Activated CD8-positive, alpha-beta memory T cell treated with anti-CD3 and anti-CD28 coated beads for 36 hours (primary cell): ENCODE results near the gene PTBP1. TPM values are rescaled to one million over a fixed set of nuclear protein-coding genes. Genes with fewer than 3 reads are reported as not detected.

Experiments used
- CTCF ChIA-PET: fragments of 350-600 bp; sonication (Branson Sonifier 250); formaldehyde crosslinking; loops from one replicate; lab custom pipeline; 2021; ENCODE audit warnings: antibody characterized with exemption; lab: Charles Lee
- POLR2A ChIA-PET: fragments of 350-600 bp; sonication (Branson Sonifier 250); formaldehyde crosslinking; loops from one replicate; lab custom pipeline; 2021; ENCODE audit warnings: antibody characterized with exemption; lab: Charles Lee
- total RNA-seq, 2 experiments: library from RNA; stranded (reverse); gene quantifications; one replicate each; pipeline ENCODE4 v1.2.3, GENCODE V29; 2021

PTBP1 gene
- total RNA-seq, 2 experiments from 2014 or later: 872 to 908 TPM

DNA sequence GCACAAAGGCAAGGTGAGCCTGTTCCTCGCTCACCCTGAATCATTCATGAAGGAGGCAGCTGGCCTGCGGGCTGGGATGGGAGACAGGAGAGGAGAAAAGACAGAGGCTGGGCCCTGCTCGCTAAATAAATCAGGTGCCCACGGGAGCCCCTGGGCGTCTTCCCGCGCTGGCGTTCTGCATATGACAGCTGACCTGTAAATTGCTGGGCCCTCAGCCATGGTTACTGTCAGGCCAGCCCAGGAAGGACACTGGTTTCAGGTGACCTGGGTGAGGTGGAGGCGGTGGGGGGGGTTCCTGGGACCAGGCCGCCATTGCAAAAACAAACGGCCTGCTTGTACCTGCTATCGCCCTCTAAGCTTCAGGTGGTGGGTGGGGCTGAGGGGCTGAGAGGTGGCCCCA is 3.4 kb upstream of the PTBP1 start:
- POLR2A ChIA-PET: no interaction called here
- CTCF ChIA-PET: no interaction called here

DNA sequence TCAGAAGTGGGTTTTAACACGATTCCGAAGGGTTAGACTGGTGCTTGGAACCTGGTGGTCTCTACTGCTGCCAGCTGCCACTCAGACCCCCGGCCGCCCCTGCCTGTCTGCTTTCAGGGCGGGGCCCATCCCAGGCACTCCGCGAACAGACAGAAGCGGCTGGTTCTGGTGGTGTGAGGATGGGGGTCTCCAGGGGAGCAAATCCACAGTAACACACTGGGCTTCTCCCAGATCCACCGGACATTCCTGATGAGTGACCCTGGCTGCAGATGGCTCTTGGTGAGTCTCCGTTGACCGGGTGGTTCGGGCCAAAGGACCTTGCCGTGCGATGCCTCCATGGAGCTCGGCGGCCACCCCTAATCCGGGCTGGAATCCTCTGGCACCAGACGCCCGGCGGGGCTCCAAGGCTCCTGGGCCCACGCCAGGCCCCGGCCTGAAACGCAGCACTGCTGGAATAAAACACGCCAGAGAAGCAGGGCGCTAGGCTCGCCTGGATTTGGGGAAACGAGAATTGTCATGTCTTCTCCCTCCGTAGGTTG is 2.1 kb upstream of the PTBP1 start:
- POLR2A ChIA-PET: no interaction called here
- CTCF ChIA-PET: no interaction called here

DNA sequence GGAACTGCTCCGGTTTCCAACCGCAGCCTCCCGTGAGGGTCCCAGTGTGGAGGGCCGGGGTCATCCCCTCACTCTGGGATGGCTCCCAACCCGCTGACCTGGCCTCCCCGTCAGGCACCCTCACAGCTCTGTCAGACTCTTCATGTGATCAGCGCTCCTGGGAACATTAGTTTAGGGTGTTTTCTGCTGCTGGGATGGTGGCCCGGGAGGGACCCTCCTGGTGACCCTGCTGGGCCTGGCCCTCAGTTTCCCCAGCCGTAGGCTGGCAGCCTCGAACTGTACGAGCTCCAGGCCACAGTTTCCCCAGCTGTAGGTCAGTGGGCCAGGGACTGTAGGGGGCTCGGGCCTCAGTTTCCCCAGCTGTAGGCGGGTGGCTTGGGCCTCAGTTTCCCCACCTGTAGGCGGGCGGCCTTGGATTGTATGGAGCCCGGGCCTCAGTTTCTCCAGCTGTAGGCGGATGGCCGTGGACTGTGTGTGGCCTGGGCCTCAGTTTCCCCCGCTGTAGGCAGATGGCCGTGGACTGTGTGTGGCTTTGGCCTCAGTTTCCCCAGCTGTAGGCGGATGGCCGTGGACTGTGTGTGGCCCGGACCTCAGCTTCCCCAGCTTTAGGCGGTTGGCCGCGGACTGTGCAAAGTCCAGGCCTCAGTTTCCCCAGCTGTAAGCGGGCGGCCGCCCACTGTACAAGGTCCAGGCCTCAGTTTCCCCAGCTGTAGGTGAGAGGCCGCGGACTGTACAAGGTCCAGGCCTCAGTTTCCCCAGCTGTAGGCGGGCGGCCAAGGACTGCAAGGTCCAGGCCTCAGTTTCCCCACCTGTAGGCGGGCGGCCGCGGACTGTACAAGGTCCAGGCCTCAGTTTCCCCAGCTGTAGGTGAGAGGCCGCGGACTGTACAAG is 1.3 kb upstream of the PTBP1 start:
- ChIA-PET POLR2A (interaction anchor here (1.6 kb wide), 1 partner anchor 9 kb away, joined by 4 read pairs; no protein-coding TSS in a partner anchor), CTCF (interaction anchor here (0.9 kb wide), 1 partner anchor 67 kb away, joined by 3 read pairs; no protein-coding TSS in a partner anchor)

DNA sequence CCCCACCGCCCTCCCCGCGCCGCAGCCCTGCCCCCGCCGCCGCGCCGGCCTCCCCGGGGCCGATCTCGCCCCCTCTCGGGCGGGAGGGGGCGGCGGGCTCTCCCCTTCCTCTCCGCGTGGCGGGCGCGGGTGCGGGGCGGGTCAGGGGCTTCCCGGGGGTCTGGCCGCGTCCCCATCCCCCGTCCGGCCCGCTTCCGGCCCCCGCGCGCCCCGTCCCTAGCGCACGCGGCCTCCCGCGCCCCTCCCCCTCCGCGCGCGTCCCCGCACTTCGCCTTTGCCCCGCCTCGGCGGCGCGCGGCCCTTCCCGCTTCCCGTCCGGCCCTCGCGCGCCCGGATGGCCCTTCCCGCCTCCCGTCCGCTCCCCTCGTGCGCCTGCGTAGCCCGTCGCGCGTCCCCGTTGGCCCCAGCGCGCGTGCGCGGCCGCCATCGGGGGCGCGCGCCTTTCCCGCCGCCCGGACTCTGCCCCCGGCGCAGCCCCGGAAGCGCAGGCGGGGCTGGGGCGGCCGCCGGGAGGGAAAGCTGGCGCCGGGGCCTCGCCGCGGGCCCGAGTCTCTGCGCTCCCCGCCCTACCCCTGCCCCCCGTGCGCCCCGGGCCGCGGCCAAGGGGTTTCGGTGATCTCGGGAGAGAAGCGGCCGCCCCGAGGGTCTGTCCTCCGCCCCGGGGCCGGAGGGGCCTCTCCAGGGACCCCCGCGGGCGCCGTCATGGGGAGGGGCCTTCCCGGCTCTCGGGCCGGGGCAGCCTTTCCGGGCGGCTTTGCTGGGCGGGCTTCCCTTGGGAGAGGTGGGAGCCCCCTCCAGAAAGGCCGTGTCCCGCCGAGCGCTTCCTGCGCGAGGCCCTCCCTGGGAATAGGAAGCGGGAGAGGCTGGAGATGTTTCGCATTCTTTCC is 519 bp downstream of the PTBP1 start:
- POLR2A ChIA-PET: interaction anchor here (0.6 to 1.0 kb wide), 2 partner anchors 12 to 379 kb away, joined by 3 read pairs; no protein-coding TSS in a partner anchor
- CTCF ChIA-PET: no interaction called here

DNA sequence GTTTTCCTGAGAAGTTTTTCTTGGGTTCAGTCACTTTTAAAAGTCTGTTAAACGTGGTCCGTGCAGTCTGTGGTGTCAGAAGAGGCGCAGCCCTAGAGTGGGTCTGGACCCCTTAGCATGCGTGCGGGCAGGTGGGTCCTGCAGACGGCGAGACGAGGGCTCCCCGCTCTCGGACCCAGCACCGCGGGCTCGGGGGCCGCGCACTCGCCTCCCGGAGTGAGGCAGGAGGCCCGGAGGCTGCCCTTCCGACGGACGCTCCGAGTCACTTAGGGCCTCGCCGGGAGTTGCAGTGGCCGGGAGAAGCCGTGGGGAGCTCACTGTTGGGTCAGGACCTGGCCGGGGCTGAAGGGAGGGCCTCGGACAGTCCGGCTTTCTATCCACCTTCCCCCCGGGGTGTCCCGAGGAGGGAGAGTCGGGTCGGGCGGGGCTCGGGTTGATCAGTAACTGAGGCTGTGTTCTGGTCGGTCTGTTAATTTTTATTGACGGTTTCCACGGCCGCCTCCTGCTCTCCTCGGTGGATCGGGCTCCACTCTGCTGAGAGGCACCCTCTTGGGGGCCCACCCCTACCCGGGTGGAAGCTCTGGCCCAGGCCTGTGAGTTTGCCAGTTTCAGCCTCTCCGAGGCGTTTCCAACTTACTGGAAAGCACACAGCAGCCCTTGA is 1.3 kb downstream of the PTBP1 start:
- CTCF ChIA-PET: interaction anchor here (0.5 kb wide), 2 partner anchors 83 to 468 kb away, joined by 3 read pairs; no protein-coding TSS in a partner anchor

DNA sequence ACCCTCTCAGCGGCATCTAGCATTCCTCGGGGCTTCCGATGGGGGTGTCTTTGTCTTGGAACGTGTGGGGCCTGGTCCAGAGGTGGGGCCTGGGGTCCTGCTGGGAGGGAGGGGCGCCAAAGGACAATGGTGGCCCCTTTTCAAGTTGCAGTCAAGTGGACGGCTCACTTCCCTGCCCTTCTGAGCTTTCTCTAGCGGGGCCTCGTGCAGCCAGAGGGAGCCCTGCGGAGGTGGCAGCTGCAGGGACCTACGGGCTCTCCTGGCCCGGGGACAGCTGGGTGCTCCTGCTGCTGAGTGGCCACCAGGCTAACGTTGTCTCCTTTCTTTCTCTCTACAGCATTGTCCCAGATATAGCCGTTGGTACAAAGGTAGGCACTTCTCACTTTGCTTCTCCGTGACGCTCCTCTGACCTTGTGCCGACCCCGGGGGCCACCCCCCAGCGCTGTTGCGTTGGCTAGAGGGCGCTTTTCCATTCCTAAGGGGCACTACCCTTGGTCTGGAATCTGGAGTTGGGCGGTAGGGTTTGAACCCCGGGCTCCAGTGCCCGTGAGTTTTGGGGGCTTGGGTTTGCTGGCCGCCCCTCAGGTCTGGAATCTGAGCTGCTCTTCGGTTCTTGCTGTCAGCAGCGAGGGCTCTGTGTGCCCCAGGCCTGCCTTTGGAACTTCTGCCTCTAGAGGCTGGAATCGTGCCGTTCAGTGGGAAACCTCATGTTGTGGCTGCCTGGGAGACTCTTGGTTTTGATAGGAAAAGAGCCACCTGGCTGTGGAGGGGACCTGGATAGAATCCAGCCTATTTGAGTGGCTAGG is 2.0 kb downstream of the PTBP1 start:
- ChIA-PET POLR2A (no interaction called here), CTCF (interaction anchor here (0.5 kb wide), 2 partner anchors 83 to 467 kb away, joined by 3 read pairs; no protein-coding TSS in a partner anchor)

More for the DNA sequence above, 1.3 kb downstream of the PTBP1 start:
- POLR2A ChIA-PET: interaction anchor here (0.6 to 1.0 kb wide), 2 partner anchors 11 to 378 kb away, joined by 3 read pairs; no protein-coding TSS in a partner anchor

DNA sequence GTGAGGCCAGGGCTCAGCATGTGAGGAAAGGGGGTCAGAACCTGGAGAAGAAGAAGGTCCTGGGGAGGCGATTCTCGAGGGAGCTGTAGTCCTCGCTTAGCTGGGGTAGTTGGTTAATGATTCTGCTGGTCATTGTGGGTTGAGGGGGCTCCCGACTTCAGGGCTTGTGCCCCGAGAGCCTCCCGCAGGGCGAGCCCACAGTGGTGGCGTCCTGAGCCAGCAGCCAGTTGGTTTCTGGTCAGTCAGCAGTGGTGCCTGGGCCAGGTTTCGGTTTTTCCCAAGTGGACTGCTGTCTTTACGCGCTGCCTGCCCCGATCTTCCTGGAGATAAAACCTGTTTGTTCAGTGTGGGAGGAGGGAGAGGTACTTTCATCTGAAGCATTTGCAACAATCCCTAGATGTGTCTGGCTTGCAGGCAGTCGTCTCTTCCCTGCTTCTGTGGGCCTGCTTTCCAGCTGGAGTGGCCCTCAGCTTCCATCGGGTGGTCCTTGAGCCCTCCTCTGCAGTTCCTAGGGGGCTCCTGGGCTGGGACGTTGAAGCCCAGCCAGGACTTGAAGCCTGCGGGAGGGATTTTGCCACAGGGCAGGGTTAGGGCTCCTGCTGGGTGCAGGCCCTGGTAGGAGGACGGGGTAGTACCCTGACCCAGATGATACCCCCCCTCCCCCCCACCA is 3.2 kb downstream of the PTBP1 start:
- CTCF ChIA-PET: no interaction called here

DNA sequence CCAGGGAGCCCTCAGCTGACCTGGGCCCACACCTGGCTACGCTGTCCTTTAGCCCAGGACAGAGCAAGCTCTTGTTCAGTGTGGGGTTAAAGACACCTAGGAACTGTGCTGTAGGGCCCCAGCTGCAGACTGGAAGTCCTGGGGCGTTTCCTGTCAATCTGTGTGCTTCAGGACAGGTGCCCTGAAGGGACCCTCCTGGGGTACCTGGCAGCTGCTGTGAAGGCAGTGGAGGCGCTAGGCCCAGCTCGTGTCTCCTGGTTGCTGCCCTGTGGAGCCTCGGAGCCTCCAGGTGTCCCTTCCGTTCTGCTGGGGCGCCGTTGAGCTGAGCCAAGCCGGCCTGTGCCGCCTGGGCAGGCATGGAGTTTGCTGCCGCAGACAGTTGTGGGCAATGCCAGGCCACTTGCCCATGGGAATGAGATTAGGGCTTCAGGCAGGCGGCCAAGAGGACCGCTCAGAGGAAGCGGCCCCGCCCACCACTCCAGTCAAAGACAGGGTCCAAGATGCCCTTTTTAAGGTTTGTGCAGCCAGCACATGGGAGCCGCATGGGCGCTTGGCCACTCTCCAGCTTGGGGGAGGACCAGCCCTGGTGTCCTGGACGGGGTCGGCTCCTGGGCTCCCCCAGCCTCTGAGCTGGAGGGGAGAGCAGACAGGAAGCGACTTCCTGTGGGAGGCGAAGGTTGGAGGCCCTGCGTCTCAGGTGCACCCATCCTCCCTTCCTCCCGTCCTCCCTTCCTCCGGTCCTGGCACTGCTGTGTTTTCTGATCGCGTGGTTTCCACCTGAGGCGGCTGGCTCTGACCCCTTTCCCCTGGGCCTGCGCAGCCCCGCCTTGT is 4.0 kb downstream of the PTBP1 start:
- POLR2A ChIA-PET: no interaction called here
- CTCF ChIA-PET: interaction anchor here (0.6 to 0.7 kb wide), 2 partner anchors 30 to 481 kb away, joined by 3 read pairs; no protein-coding TSS in a partner anchor

More for the DNA sequence above, 3.2 kb downstream of the PTBP1 start:
- POLR2A ChIA-PET: interaction anchor here (0.6 kb wide), 2 partner anchors 155 to 248 kb away, joined by 5 to 13 read pairs; no protein-coding TSS in a partner anchor

DNA sequence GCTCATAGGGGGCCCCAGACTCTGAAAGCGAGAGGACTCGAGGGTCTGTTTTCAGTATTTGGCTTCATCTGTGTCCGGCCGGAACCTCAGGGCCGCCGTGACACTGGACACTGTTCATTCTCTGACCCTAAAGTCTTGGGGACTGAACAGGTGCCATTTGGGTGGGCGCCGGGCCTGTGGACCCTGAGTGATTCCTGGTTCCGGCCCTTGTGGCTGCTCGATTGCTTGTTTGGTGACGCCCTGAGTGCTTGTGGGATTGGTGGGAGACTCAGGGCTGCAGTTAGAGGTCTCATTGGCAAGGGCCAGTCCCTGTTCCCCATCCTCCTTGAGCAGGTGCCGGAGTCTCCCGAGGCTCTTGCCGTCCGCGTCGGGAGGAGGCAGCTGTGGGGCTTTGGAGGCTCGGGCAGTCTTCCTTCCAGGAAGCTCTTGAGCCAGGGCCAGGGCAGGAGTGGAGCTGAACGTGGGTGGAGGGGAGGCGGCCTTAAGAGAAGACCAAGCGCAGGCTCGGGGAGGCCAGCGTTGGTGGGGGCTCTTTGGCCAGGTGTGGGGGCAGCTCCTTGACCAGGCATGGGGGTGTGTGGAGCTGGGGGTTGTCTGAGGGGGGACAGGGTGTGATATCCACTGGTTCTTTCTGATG is 4.7 kb downstream of the PTBP1 start:
- ChIA-PET POLR2A (interaction anchor here (0.6 kb wide), 2 partner anchors 12 to 39 kb away, joined by 3 to 5 read pairs; no protein-coding TSS in a partner anchor), CTCF (interaction anchor here (0.7 kb wide), 1 partner anchor 62 kb away, joined by 3 read pairs; no protein-coding TSS in a partner anchor)

DNA sequence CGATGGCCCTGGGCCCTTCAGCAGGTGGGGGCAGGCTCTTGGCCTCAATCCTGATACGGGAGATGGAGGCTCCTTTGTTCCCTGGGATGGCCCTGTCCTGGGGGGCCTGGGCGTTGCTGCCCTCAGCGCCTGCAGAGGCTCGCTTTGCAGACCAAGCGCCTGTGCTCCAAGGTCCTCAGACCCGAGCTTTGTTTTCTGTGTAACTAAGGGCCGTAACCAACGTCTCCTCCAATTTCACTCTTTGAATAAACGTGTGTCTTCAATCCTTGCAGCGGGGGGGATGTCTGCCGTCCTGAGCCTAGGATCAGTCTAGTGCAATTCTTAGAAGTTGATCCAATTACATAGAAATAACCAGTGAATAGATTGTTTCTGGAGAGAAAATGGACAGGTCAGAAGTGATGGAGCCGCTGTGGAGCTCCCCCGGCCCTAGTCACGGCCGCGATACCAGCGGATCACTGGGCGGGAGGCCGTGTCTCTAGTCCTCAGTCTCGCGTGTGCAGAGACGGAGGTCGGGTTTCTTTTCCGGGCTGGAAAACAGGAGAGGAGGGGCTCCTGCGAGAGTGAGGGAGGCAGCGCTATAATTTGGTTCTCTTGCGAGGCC is 5.3 kb downstream of the PTBP1 start:
- ChIA-PET CTCF (interaction anchor here (0.7 kb wide), 1 partner anchor 61 kb away, joined by 3 read pairs; no protein-coding TSS in a partner anchor), POLR2A (interaction anchor here (0.6 kb wide), 2 partner anchors 12 to 40 kb away, joined by 3 to 5 read pairs; no protein-coding TSS in a partner anchor)

DNA sequence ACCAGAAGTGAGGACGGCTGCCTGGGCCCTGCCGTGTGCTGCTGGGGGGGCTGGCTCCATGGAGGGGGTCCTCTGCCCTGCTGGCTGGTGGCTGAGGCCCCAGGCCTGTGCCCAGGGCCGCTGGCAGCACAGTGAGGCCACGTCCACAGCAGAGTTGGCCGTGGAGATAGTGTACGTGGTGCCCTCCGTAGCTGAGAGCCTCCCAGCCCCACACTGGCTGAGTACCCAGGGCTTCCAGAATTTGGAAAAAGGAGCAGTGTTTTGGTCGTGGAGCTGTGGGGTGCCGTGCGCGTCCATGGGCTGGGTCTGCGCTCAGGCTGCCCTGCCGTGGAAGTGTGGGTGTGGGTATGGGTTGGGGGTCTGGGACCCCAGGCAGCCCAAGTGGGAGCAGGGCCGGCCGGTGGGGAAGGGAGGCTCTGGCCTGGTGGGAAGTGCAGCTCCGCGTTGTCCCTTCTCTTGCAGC is 5.9 kb downstream of the PTBP1 start:
- ChIA-PET CTCF (no interaction called here), POLR2A (no interaction called here)

DNA sequence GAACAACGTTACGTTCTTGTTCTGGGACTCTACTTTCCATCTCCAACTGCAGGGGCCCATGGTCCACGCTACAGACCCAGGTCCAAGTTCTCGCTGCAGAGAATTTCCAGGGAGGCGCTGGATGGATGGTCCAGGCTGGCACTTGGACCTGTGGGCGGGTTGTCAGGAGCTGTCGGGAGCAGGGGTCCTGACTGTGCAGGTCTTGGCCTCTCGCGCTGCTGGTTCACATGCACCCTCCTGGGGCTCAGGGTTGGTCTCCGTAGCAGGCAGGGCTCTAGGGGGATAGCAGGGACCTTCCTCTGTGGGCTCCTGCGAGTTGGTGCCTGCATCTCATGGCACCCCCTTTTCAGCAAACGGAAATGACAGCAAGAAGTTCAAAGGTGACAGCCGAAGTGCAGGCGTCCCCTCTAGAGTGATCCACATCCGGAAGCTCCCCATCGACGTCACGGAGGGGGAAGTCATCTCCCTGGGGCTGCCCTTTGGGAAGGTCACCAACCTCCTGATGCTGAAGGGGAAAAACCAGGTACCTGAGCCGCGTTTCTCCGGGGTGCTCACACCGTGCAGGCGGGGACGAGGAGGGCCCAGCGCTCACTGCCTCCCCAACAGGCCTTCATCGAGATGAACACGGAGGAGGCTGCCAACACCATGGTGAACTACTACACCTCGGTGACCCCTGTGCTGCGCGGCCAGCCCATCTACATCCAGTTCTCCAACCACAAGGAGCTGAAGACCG is 6.6 kb downstream of the PTBP1 start:
- POLR2A ChIA-PET: interaction anchor here (0.9 kb wide), 1 partner anchor 16 kb away, joined by 3 read pairs; no protein-coding TSS in a partner anchor
- CTCF ChIA-PET: no interaction called here

DNA sequence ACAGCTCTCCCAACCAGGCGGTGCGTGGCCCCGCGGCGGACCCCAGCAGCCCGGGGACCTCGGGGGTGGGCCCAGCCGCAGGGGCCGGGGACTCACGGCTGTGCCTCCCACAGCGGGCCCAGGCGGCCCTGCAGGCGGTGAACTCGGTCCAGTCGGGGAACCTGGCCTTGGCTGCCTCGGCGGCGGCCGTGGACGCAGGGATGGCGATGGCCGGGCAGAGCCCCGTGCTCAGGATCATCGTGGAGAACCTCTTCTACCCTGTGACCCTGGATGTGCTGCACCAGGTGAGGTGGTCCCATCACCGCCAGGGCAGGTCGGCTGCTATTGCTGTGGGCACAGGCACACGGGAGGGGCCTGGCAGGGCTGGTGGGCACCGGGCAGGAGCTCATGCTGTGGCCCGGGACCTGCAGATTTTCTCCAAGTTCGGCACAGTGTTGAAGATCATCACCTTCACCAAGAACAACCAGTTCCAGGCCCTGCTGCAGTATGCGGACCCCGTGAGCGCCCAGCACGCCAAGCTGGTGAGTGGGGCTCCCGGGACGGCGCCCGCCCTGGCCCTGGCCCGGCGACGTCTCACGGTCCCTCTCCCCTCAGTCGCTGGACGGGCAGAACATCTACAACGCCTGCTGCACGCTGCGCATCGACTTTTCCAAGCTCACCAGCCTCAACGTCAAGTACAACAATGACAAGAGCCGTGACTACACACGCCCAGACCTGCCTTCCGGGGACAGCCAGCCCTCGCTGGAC is 7.3 kb downstream of the PTBP1 start:
- CTCF ChIA-PET: no interaction called here
- POLR2A ChIA-PET: interaction anchor here (0.9 to 1.4 kb wide), 2 partner anchors 8 to 15 kb away, joined by 3 to 4 read pairs; partner anchors contain the start of gene PTBP1

DNA sequence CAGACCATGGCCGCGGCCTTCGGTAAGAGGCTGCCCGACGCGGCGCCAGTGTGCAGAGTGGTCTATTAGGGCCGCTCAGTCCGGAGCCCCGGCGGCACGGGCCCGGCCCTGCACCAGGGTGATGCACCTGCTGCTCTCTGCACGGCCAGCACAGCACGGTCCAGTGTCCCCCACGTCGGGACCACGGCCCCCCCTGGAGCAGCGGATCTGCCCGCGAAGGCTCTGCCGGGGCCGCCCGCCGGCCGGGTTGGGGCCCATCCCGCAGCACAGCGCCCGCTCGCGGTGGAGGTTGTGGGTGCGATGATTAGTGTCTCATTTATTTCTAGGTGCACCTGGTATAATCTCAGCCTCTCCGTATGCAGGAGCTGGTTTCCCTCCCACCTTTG is 7.9 kb downstream of the PTBP1 start:
- POLR2A ChIA-PET: interaction anchor here (0.9 to 1.4 kb wide), 2 partner anchors 9 to 14 kb away, joined by 3 to 4 read pairs; partner anchors contain the start of gene PTBP1
- CTCF ChIA-PET: no interaction called here
